ENCODE data around the gene COL8A1. TPM values are rescaled to one million over a fixed set of nuclear protein-coding genes. Genes with fewer than 3 reads are reported as not detected.
"Not testable (repeated sequence)": the region's sequence is repeated elsewhere in the genome, so short reads cannot be mapped to it uniquely, and the experiment has no call there.

COL8A1 gene
- total RNA-seq, result 324 and 401 TPM in 2 replicates

GRCh38 chr3:99638167-99638948 lies at the start of gene COL8A1:
COL8A1 (plus strand) TSS chr3:99638594; CDS start chr3:99790683, 152,089 bp downstream.
- TF ChIP-seq CTCF (IDR thresholded peaks at IDR 0.05; ENCODE audit: insufficient read depth, low read depth, low read length), result no peak
- H3K4me3 ChIP-seq (ENCODE audit: low read depth, low read length), result peak within 1 kb of the TSS; percentile 82
- DNase-seq (ENCODE audit: low read depth), result peak; percentile 84

- not testable (repeated sequence) for H3K4me3 ChIP-seq (ENCODE audit: low read depth, low read length); DNase-seq (ENCODE audit: low read depth)
Observed at GRCh38 chr3:99589168-99589567, 49.2 kb upstream of the COL8A1 start.

- no peak for DNase-seq (ENCODE audit: low read depth)
- TF ChIP-seq CTCF (IDR thresholded peaks at IDR 0.05; ENCODE audit: insufficient read depth, low read depth, low read length), result no peak
- no peak overlapping the region for H3K4me3 ChIP-seq (ENCODE audit: low read depth, low read length)
Observed at GRCh38 chr3:99599894-99600293, 38.5 kb upstream of the COL8A1 start.

- DNase-seq (ENCODE audit: low read depth), result no peak
- no peak for TF ChIP-seq CTCF (IDR thresholded peaks at IDR 0.05; ENCODE audit: insufficient read depth, low read depth, low read length)
- no peak overlapping the region for H3K4me3 ChIP-seq (ENCODE audit: low read depth, low read length)
Observed at GRCh38 chr3:99601515-99601914, 36.9 kb upstream of the COL8A1 start.

GRCh38 chr3:99602183-99602582 lies 36.2 kb upstream of the COL8A1 start:
- no peak overlapping the region for H3K4me3 ChIP-seq (ENCODE audit: low read depth, low read length)
- DNase-seq (ENCODE audit: low read depth), result no peak
- TF ChIP-seq CTCF (IDR thresholded peaks at IDR 0.05; ENCODE audit: insufficient read depth, low read depth, low read length), result no peak

- TF ChIP-seq CTCF (IDR thresholded peaks at IDR 0.05; ENCODE audit: insufficient read depth, low read depth, low read length), result no peak
- DNase-seq (ENCODE audit: low read depth), result no peak
- H3K4me3 ChIP-seq (ENCODE audit: low read depth, low read length), result no peak overlapping the region
Observed at GRCh38 chr3:99607151-99607550, 31.2 kb upstream of the COL8A1 start.

- DNase-seq (ENCODE audit: low read depth), result no peak
- no peak for TF ChIP-seq CTCF (IDR thresholded peaks at IDR 0.05; ENCODE audit: insufficient read depth, low read depth, low read length)
- no peak overlapping the region for H3K4me3 ChIP-seq (ENCODE audit: low read depth, low read length)
Observed at GRCh38 chr3:99614768-99615167, 23.6 kb upstream of the COL8A1 start.
